ENCODE data around the gene DHX16.

GRCh38 chr6:30711758-30712380 lies 39.1 kb upstream of the DHX16 start:
- no peak for TF ChIP-seq EP300 (IDR thresholded peaks at IDR 0.05)
- no peak for TF ChIP-seq CTCF (IDR thresholded peaks at IDR 0.05)

All from upper lobe of left lung (tissue), 4 donors.